GM15510 (cell line): ENCODE data around the gene NAPG.

Experiments used
- POLR2A ChIP-seq: IDR thresholded peaks from 3 replicates; pipeline ENCODE4 v1.6.1; 2011; ENCODE audit warnings: borderline replicate concordance; ENCODE audit not compliant: insufficient read length; ENCODE audit errors: extremely low read depth

The NAPG gene

DNA sequence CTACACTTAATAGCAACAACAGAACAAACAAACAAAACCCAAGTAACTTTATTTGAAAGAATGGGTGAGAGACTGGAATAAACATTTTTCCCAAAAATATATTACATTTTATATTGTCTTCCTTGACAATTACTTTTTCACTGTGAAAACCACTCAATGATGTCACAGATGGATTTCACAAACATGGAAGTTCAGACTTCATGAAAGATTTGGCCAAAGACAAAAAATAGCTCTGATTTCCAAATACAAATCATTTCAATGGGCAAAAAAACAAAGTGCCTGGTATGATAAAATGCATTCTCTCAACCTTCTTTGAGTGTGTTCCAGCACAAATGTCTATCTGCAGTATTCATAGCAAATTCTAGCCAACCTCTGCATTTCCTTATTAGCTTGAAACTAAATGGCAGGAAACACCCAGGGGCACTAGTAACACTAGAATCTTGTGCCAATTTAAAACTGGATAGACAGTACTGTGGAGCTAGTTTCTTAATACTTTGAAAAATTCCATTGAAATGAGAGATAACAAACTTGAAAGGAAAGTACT, 28.5 kb upstream of the NAPG start:
- no peak for TF ChIP-seq POLR2A

DNA sequence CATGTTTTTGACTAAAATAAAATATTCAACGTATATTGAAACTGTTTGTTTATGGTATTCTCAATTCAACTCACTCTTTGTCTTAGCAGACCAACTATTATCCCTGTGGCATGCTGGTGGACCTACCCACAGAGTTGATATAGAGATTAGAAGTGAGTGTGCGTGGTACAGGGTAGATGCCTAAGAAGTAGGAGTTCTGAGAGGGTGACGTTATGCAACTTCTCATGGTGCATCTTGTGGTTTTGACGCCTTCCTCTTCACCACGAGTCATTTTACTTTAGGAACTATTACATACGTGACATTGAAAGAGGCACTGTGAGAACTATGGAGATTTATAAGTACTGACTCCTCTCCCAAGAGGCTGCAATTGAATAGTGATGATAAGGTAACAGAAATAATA, 26.6 kb upstream of the NAPG start:
- TF ChIP-seq POLR2A, result no peak

DNA sequence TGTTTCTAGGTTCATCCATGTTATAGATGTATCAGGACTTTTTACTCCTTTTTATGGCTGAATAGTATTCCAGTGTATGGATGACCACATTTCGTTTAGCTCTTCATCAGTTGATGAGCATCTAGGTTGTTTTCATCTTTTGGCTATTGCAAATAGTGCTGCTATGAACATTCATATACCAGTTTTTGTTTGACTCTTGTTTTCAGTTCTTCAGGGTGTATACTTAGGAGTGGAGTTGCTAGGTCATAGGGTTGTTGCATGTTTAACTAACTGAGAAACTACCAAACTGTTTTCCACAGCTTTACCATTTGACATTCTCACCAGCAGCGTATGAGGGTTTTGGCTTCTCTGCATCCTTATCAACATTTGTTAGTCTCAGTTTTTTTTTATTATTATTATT, 25.8 kb upstream of the NAPG start:
- no peak for TF ChIP-seq POLR2A

DNA sequence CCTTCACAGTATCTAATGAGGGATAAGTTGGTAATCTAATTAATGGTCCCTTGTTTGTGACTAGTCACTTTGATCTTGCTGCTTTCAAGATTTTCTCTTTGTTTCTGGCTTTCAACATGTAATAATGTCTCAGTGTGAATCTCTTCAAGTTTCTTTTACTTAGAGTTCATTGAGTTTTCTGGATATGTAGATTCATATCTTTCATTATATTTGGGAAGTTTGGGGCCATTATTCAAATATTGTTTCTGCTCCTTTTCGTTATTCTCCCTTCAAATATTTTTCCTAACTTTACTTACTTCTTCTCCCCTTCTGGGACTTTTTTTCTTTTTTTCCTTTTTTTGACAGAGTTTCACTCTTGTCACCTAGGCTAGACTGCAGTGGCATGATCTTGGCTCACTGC, 21.1 kb upstream of the NAPG start:
- no peak for TF ChIP-seq POLR2A

DNA sequence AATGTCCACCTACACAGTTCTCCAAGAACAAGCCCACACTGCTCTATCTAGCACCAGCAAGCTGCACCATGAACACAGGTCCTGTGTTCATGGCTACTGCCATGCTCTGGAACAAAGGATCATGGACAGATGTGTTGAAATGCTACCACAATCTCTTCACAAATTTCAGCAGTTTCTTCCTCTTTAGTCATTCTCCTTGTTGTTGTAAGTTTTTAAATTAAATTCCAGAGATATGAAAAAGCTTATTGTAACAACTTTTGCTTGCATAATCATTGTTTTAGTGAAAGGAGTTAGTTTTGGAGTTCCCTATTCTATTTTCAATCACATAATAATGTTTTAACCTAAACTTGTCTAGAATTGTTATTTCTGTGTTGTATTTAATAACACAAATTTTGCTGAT, 17.2 kb upstream of the NAPG start:
- TF ChIP-seq POLR2A, result no peak

DNA sequence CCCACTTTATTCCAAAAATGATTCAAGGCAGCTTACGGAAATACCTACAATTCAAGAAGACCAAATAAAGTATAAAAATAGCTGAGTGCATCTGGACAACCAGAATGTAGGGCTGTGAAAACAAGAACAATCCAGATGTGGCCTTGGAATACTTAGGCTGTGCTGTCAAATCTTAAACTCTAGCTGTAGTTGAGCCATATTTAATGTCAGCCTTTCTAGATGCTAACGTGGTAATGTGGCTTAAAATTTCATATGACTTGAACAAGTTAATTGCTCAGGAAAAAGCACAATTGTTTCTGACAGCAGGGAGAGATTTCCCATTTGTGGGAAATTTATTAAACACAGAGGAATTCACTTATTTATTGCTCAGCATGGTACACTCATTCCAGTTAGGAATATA, 14.6 kb upstream of the NAPG start:
- TF ChIP-seq POLR2A, result no peak

DNA sequence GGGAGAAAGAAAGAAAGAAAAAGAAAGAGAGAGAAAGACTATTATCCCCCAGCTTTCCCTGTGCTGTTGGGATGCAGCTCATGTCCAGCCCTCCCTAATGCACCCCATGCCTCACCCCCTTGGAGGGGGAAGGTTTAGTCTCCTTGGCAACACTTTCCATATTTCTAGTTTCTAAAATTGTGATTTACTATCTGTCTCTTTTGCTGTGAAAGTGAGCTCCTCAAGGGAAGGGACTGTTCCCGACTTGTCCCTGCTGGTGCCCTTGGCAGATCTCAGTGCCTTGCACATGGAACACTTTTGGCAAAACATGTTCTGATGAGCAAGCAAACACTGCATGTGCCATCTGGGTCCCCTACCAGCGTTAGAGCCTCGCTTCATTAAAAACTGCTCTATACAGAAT, 11.7 kb upstream of the NAPG start:
- TF ChIP-seq POLR2A, result no peak

DNA sequence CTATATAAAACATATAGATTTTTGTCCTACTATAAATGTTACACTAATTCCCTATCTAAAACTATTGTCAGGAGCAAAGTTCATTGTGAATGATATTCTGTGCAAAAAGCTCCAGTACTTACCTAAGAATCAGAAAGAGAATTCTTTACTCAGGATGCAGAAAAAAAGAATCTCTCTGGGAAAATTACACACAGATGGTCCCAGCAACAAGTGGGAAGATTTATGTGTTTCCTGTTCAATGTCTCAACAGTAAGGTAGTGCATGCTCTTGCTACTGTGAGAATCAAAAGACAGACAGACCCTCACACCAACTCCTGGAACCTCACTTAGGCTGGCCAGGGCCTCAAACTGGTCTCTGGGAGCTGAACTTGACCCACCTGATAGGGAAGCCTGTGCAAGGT, 11.2 kb upstream of the NAPG start:
- TF ChIP-seq POLR2A, result no peak

DNA sequence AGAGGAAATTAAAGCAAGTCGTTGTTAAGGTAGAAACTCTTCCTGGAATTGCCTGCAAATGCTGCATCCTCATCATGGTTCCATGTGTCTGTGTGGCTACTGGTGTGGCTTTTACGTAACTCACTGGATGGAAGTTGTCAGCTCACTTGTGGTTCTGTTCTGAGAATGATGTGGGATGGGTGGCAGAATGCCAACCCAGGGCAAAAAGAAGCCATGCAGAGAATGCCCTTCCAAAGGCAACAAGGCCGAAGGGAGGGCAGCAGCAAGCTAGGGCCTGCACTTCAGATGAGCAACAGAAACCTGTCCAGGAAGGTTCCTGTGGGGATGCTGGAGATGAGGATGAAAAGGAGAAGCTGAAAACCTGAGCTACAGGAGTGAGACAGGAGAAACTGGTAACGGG, 10.4 kb upstream of the NAPG start:
- no peak for TF ChIP-seq POLR2A

DNA sequence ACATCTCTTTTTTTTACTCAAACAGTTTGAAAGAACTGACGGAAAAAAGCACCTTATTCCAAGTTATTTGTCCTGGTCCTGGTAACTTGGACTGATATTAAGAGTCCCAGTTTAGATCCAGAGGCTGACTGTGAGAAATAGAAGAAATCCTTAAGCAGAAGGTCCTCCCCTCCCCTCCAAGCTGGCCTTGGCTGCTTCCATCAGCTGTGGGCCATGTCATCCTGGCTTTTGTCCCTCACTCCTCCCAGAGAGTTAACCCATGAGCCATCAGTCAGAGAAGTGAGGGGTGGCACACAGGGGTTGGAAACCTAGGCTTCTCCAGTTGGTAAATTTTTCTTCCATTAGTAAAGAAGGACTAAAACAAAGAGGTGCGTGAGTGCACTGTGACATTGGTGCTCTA, 9.7 kb upstream of the NAPG start:
- TF ChIP-seq POLR2A, result no peak

DNA sequence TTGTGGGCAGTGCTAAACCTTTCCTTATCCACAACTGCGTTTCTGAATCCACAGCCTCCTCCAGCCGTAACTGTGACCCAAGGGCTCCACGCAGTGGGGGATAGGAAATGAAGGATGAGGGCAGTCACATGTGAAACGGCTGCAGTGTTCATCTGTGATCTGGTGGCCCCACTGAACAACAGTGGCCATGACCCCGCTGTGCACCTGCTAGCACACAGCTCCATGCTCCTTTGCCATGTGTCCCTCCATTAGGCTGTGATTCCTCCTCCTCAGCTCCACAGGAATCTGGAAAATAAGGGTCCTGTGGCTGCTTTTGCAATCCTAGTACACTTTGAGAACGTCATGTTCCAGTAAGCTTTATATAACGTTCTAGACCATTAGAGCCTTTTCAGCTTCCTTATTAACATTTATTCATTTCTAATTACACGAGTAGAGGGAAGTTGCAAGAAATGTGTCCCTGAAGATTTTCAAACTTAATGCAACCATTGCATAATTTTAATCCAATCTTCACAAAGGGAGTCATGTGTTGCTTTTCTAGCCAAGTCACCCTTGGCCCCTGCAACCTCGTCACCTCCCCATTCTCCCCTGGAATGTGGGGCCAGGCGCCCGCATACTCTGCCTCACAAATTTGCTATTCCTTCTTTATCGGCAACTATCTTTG, 7.1 kb upstream of the NAPG start:
- no peak for TF ChIP-seq POLR2A

DNA sequence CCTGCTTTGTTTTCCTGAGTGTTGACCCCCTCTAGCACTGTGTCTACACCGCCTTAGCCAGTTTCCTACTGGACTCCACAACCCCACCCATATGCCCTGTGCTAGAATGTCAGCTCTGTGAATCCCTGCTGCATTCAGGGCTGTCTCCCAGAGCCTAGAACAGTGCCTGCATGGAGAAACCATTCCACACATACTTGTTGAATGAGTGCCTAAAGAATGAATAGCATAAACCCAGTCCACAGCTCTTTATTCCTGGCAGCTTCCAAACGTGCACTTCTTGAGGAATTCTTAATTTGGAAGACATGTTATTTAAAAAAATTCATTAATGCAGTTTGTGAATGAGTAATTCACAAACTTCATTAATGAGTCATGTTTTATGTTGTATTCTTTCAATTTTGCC, 6.5 kb upstream of the NAPG start:
- TF ChIP-seq POLR2A, result no peak

DNA sequence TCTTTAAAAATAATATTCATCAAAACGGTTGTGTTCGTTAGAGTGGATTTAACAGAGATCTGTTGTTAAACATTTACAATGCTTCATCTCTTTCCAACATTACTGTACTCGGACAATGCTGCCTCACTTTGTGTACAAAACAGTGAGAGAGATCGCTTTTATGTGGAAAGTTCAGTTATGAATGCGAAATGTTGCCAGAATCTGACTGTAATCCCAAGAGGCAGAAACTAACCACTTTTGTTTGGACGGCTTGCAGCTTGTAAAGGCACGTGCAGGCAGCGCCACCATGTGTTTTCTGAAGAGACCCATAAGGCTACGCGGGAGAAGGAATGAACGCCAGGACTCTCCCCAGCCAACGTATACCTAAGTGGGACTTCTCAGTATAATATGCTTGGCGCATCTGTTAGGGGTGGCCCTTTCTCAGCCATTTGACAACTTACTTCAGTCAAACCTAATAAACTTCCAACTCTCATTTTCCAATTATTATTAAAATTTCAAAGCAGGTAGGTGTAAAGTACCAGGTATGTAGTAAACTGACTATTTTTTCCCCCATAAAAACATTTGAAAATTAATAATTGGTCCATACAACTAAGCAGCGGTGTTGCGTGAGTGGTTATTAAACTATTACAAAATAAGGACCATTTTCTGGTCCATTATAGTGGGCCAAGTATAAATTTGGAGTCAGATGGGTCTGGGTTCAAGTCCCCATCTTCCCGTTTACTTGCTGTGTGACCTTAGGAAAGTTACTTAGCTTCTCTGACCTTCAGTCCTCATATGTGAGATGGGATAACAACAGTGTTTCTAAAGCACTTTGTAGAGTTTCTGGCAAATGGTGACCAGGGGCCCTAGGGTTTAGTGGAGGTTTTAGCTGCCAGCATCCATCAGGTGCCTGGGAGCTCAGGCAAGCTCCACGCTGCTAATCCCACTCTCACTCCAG, 5.6 kb upstream of the NAPG start:
- TF ChIP-seq POLR2A, result no peak

DNA sequence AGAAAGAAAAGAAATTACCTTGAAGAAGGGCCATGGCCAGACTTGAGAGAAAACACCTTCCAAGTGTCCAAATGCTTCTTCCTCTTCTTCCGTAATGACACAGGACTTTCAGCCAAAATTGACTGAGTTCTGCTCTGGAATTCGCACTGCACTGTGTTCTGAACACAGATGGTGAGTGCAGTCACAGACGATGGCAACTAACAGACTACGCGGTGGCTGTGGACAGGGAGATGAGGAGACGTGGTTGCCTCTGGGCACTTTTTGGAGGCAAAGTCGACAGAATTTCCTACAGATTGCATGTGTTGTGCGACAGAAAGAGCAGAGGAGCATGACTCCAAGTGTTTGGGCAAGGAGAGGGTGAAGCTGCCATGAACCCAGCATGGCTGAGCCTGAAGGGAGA, 4.3 kb upstream of the NAPG start:
- no peak for TF ChIP-seq POLR2A

DNA sequence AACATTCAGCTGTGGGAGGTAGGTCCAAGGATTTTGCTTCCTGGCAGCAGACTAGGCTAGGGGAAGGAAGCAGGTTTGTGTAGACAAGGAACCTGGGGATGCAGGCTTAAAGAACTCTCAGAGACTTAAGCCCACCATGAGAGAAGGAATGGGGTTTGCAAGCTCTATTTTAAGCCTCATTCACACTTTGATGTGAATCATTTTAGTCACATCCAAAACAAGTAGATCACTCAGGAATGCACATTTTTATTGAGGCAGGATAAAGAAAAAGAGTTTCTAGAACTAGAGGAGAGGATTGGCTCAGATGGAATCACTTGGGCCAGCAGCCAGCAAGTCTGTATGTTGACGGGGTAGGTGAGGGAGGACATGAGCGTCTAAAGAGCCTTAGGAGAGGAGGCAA, 3.3 kb upstream of the NAPG start:
- no peak for TF ChIP-seq POLR2A

DNA sequence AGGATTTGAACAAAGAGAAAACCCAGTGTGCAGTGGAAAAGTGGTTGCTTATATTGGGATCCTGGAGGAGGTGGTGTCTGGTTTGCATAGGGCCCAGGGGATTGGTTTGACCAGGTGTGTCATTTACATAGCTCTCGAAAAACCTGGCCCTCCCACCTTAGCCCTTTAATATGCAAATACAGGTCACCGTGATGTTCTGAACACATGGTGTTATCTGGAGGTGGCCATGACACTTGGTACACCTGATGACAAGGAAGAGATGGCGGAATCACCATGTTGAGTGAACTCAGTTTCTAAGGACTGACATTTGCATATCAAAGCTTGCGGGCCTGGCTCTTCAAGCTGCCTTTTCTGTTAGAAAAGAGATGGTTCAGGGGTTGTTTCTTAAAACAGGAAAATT, 2.3 kb upstream of the NAPG start:
- no peak for TF ChIP-seq POLR2A

DNA sequence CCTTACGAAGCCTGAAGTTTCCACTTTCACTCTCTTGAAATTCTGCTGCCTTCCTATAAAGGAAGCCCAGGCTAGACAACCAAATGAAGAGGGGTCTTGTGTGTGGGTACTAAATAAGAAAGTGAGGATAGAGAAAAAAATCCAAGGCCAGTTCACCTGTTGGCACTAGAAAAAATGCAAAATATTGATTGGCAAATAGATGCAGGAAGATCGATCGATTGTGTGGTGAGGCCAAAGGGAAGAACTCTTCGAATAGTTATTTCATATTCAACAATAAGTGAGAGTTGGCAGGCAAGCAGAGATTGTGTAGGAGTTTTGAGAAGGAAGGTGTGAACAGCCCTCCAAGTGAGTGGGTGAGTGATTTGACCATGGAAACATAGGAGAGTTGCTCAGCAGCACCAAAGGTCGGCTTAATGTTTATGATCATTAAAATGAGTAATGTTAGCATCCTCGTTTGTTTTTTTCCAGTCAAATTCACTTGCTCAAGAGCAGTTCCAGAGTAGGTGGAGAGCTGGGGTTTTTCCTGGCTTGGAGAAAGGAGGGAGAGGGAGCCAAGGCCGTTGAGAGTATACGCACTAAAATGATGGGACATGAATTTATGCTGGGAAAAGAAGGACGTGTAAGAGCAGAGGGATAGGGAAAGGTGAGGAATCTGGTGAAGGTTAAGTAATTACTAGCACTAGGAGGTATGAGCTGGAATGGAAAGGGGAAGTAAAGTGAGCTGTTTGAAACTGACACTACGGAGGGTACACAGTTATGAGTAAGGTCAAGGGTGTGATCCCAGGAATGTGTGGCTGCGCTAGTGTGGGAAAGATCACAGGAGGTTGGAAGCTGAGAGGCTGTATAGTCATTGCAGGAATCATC, 1.1 kb upstream of the NAPG start:
- no peak for TF ChIP-seq POLR2A
